HG02885 (cell line): Measurements from ENCODE around the gene SH3RF2.

Experiments used
- ATAC-seq: cut with Tn5 transposase; IDR thresholded peaks from one replicate; pipeline ENCODE4 v1.9.1; 2021; ENCODE audit warnings: mild to moderate bottlenecking; ENCODE audit not compliant: unreplicated experiment, poor library complexity

The SH3RF2 gene

DNA sequence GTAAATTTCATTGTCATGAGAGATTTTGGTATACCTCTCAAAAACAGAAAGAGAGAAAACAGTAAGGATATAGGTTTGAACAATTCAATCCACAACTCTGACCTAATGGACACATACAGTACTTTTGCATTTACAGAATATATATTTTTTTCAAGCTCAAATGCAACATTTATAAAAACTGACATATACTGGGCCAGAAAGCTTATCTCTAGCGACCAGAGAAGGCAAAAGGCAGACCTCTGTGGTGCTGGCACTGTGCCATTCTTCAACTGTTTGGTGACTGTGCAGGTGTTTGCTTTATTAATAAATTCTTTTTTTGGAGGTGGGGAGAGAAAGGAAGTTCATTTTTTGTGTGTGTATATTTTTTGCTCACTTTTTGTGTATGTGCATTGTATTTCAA, 175.0 kb downstream of the SH3RF2 start:
- ATAC-seq = no peak

- ATAC-seq = no peak
These were observed 176.1 kb downstream of the SH3RF2 start for GRCh38 chr5:146112476-146112875.
